ENCODE results near the gene DUOX1.

- no peak for TF ChIP-seq YY1 (IDR thresholded peaks at IDR 0.05; ENCODE audit: insufficient read depth, insufficient read length)
- no peak for TF ChIP-seq ZNF274 (IDR thresholded peaks at IDR 0.05; ENCODE audit: low read depth, low read length)
- TF ChIP-seq SUZ12 (IDR thresholded peaks at IDR 0.05; ENCODE audit: extremely low read depth, insufficient read depth, insufficient read length): no peak
Observed at GRCh38 chr15:45162771-45163507, 33.1 kb downstream of the DUOX1 start.
